ENCODE results near the gene ITCH. TPM values are rescaled to one million over a fixed set of nuclear protein-coding genes. Genes with fewer than 3 reads are reported as not detected.

The ITCH gene
- total and polyA plus RNA-seq, 9 of the 15 experiments (the other 6 are each of a cell fraction or from before 2014, with no cell fraction given): 7.5 to 53.0 (median 22.9) TPM

DNA sequence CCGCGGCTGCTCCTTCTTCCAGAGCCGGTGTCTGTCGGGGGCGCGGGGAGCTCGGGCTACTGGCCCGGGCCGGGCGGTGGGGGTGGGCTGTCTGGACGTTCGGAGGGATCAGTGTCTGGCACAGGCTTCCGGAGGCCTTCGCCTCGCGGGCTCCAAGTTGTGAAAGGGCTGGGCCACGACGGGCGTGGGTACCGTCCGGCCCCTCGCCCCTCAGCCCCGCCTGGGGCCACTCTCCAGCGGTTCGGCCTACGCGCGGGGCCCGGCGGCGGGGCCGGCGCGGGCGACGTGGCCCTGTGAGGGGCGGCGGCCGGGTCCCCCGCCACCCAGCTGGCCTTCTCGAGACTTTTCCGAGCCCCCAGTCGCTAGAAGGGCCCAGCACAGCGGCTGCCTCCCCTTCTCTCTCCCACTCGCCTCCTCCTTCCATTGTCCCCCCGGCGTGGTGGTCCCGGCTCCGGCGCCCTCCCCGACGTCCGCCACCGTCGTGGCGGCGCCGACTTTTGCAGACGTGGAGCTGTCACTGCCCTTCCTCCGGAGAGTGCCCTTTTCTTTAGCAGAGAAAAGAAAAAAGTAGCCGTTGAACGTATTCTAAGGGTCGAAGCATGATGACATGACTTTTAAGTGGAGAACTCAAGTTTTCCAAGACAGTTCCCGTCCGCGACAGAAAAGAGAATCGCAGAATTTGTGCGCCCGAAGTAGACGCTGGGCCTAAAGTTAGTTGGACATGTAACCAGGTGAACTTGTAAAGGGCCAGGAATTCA, 571 bp downstream of the ITCH start (continued):
- TF ChIP-seq, protein P1, sequence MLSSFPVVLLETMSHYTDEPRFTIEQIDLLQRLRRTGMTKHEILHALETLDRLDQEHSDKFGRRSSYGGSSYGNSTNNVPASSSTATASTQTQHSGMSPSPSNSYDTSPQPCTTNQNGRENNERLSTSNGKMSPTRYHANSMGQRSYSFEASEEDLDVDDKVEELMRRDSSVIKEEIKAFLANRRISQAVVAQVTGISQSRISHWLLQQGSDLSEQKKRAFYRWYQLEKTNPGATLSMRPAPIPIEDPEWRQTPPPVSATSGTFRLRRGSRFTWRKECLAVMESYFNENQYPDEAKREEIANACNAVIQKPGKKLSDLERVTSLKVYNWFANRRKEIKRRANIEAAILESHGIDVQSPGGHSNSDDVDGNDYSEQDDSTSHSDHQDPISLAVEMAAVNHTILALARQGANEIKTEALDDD (IDR thresholded peaks at IDR 0.05): peak; percentile 76
- TF ChIP-seq ZNF282 (CRISPR knock-in tag; IDR thresholded peaks at IDR 0.05) (peak; percentile 70; the same call in 1 of the 2 replicates), TRIM24 (IDR thresholded peaks at IDR 0.05) (no peak), RAD21 (CRISPR knock-in tag; conservative IDR thresholded peaks at IDR 0.05 in 1 of 2, IDR thresholded peaks at IDR 0.05 in 1 of 2) (no peak), HNRNPLL (IDR thresholded peaks at IDR 0.05; ENCODE audit: low read depth, low read length, poor library complexity, severe bottlenecking) (peak; percentile 58), FOSL1 (tag; conservative IDR thresholded peaks at IDR 0.05) (peak; percentile 54), RBFOX2 (IDR thresholded peaks at IDR 0.05; ENCODE audit: low read depth, low read length) (peak; percentile 85), POLR2G (IDR thresholded peaks at IDR 0.05; ENCODE audit: low read depth, low read length) (peak; percentile 80), ZNF124 (CRISPR knock-in tag; IDR thresholded peaks at IDR 0.05) (no peak), SAP30 (IDR thresholded peaks at IDR 0.05; ENCODE audit: borderline replicate concordance, insufficient read depth, low read depth, low read length, poor library complexity, severe bottlenecking) (peak; percentile 78), ZC3H11A (IDR thresholded peaks at IDR 0.05; ENCODE audit: low read depth, low read length) (no peak), CREB1 (IDR thresholded peaks at IDR 0.05) (peak; percentile 89), CREB1 (CRISPR knock-in tag; IDR thresholded peaks at IDR 0.05) (peak; percentile 91), SMAD4 (CRISPR knock-in tag; conservative IDR thresholded peaks at IDR 0.05) (peak; percentile 58; the same call in 1 of the 2 replicates), CXXC5 (CRISPR knock-in tag; IDR thresholded peaks at IDR 0.05) (peak; percentile 36; the same call in 1 of the 2 replicates), HCFC1 (IDR thresholded peaks at IDR 0.05; ENCODE audit: low read depth, low read length) (peak; percentile 48), ZNF263 (CRISPR knock-in tag; IDR thresholded peaks at IDR 0.05; ENCODE audit: borderline replicate concordance) (no peak; the same call in 1 of the 2 replicates), ELF2 (CRISPR knock-in tag; IDR thresholded peaks at IDR 0.05) (no peak), MIER1 (IDR thresholded peaks at IDR 0.05; ENCODE audit: low read depth) (no peak)
- TF ChIP-seq, protein P2, sequence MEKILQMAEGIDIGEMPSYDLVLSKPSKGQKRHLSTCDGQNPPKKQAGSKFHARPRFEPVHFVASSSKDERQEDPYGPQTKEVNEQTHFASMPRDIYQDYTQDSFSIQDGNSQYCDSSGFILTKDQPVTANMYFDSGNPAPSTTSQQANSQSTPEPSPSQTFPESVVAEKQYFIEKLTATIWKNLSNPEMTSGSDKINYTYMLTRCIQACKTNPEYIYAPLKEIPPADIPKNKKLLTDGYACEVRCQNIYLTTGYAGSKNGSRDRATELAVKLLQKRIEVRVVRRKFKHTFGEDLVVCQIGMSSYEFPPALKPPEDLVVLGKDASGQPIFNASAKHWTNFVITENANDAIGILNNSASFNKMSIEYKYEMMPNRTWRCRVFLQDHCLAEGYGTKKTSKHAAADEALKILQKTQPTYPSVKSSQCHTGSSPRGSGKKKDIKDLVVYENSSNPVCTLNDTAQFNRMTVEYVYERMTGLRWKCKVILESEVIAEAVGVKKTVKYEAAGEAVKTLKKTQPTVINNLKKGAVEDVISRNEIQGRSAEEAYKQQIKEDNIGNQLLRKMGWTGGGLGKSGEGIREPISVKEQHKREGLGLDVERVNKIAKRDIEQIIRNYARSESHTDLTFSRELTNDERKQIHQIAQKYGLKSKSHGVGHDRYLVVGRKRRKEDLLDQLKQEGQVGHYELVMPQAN (IDR thresholded peaks at IDR 0.05; ENCODE audit: borderline replicate concordance): 0 out of 2 replicates have a peak, but pooled peaks have one; percentile 30
- TF ChIP-seq, protein P3, sequence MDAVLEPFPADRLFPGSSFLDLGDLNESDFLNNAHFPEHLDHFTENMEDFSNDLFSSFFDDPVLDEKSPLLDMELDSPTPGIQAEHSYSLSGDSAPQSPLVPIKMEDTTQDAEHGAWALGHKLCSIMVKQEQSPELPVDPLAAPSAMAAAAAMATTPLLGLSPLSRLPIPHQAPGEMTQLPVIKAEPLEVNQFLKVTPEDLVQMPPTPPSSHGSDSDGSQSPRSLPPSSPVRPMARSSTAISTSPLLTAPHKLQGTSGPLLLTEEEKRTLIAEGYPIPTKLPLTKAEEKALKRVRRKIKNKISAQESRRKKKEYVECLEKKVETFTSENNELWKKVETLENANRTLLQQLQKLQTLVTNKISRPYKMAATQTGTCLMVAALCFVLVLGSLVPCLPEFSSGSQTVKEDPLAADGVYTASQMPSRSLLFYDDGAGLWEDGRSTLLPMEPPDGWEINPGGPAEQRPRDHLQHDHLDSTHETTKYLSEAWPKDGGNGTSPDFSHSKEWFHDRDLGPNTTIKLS (IDR thresholded peaks at IDR 0.05; ENCODE audit: borderline replicate concordance, low read depth): peak; percentile 78; the same call in 1 of the 2 replicates
- TF ChIP-seq, protein P4, sequence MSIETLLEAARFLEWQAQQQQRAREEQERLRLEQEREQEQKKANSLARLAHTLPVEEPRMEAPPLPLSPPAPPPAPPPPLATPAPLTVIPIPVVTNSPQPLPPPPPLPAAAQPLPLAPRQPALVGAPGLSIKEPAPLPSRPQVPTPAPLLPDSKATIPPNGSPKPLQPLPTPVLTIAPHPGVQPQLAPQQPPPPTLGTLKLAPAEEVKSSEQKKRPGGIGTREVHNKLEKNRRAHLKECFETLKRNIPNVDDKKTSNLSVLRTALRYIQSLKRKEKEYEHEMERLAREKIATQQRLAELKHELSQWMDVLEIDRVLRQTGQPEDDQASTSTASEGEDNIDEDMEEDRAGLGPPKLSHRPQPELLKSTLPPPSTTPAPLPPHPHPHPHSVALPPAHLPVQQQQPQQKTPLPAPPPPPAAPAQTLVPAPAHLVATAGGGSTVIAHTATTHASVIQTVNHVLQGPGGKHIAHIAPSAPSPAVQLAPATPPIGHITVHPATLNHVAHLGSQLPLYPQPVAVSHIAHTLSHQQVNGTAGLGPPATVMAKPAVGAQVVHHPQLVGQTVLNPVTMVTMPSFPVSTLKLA (conservative IDR thresholded peaks at IDR 0.05): peak in 1 of 2 experiments; percentile 43; a peak in 2 of 4 replicates
